Measurements from ENCODE around the gene CIP2A. TPM values are rescaled to one million over a fixed set of nuclear protein-coding genes. Genes with fewer than 3 reads are reported as not detected.

Gene CIP2A
- total RNA-seq, 3 donors from 2014 or later, result 2.0 to 5.1 (median 3.5) TPM

DNA sequence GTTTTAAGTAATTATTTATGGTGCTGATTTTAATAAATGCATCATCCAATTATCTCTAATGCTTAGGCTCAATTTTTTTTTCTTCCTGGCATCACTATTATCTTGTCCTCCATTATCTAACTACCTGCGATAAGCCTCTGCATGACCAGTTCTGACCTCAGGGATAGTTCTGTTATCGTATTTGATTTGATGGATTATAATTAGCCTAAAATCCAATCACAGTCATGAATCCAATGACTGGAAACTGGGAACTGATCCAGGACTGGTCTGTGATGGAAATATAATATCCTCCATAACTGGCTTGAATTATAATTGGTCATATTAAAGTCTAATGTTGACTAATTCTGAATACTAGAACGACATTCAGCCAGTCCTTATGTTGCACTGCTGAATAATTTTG is 80.0 kb downstream of the CIP2A start:
- intact Hi-C loops (cut with DNase I; ENCODE audit: low total_unique reads), result no loop called here
- TF ChIP-seq, protein P1, sequence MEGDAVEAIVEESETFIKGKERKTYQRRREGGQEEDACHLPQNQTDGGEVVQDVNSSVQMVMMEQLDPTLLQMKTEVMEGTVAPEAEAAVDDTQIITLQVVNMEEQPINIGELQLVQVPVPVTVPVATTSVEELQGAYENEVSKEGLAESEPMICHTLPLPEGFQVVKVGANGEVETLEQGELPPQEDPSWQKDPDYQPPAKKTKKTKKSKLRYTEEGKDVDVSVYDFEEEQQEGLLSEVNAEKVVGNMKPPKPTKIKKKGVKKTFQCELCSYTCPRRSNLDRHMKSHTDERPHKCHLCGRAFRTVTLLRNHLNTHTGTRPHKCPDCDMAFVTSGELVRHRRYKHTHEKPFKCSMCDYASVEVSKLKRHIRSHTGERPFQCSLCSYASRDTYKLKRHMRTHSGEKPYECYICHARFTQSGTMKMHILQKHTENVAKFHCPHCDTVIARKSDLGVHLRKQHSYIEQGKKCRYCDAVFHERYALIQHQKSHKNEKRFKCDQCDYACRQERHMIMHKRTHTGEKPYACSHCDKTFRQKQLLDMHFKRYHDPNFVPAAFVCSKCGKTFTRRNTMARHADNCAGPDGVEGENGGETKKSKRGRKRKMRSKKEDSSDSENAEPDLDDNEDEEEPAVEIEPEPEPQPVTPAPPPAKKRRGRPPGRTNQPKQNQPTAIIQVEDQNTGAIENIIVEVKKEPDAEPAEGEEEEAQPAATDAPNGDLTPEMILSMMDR (IDR thresholded peaks at IDR 0.05), result no peak
- TF ChIP-seq POLR2AphosphoS5 (IDR thresholded peaks at IDR 0.05) (no peak), POLR2A (IDR thresholded peaks at IDR 0.05) (no peak)
- H3K9me3 ChIP-seq, result no peaks in the 10 kb centered on the region
- H3K36me3 ChIP-seq, result no peaks in the 10 kb centered on the region
- no peak for DNase-seq (ENCODE audit: low spot score in 2 of 2)
- no peak overlapping the region for H3K4me3 ChIP-seq
- H3K27me3 ChIP-seq, result no peaks in the 10 kb centered on the region
- no peak overlapping the region for H3K27ac ChIP-seq
- no peaks in the 10 kb centered on the region for H3K4me1 ChIP-seq

DNA sequence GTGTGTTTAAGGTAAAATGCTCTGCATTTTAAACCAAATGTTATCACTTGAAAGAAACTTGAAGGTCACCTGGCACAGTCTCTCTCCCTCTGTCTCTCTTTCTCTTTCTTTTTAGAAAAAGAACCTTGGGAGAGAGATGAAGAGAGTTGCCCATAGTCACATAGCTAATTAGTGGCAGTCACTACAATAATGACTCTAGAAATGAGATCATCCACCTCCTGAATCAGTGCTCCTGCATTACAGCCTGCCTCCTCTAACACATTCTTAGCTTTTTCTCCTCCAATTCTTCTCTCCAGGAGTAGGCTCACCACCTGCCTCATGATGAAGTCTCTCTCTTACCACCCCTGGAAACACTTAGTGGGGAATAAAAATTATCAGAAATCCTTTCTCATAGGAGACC is 81.3 kb downstream of the CIP2A start:
- Histone ChIP-seq H3K4me1 (no peaks in the 10 kb centered on the region), H3K27me3 (no peaks in the 10 kb centered on the region), H3K9me3 (no peaks in the 10 kb centered on the region), H3K4me3 (no peak overlapping the region), H3K27ac (no peak overlapping the region), H3K36me3 (no peaks in the 10 kb centered on the region)
- TF ChIP-seq POLR2AphosphoS5 (IDR thresholded peaks at IDR 0.05) (no peak), POLR2A (IDR thresholded peaks at IDR 0.05) (no peak)
- TF ChIP-seq, protein P1 (IDR thresholded peaks at IDR 0.05), result no peak
- DNase-seq (ENCODE audit: low spot score in 2 of 2), result no peak
- intact Hi-C loops (cut with DNase I; ENCODE audit: low total_unique reads), result no loop called here

DNA sequence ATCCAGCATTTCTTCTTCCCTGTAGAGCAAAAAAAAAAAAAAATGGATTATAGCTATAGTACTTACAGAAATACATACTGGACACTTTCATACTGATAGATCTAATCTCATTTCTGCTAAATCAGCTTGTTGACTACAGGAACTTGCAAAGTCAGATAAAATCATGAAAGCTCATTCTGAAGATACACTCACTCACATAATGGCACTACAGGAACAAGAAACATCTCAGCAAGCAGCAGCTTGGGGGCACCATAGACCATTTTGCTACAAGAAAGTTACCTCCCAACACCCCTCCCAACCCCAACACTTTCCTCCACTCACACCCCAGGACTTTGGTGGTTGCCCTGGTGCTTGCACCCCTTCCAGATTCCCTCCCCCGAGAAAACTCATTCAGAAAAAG is 83.4 kb downstream of the CIP2A start:
- no peak for DNase-seq (ENCODE audit: low spot score in 2 of 2)
- H3K4me3 ChIP-seq, result no peak overlapping the region
- H3K27me3 ChIP-seq, result no peaks in the 10 kb centered on the region
- no peaks in the 10 kb centered on the region for H3K36me3 ChIP-seq
- no peaks in the 10 kb centered on the region for H3K4me1 ChIP-seq
- no peak overlapping the region for H3K27ac ChIP-seq
- no peaks in the 10 kb centered on the region for H3K9me3 ChIP-seq
- TF ChIP-seq POLR2AphosphoS5 (IDR thresholded peaks at IDR 0.05) (no peak), POLR2A (IDR thresholded peaks at IDR 0.05) (no peak)
- TF ChIP-seq, protein P1 (IDR thresholded peaks at IDR 0.05), result no peak
- intact Hi-C loops (cut with DNase I; ENCODE audit: low total_unique reads), result no loop called here

DNA sequence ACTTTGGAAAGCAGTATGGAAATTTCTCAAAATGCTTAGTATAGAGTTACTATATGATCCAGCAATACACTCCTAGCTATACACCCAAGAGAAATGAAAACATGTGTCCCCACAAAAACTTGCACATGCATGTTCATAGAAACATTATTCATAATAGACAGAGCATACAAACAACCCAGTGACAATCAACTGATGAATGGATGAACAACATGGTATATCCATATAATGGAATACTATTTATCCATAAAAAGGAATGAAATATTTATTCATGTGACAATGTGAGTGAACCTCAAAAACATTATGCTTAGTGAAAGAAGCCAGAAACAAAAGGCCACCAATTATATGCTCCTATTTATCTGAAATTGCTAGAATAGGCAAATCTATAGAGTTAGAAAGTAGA is 85.5 kb downstream of the CIP2A start:
- no peak for TF ChIP-seq POLR2AphosphoS5 (IDR thresholded peaks at IDR 0.05)
- TF ChIP-seq, protein P1 (IDR thresholded peaks at IDR 0.05), result no peak
- no peak for TF ChIP-seq POLR2A (IDR thresholded peaks at IDR 0.05)
- intact Hi-C loops (cut with DNase I; ENCODE audit: low total_unique reads), result no loop called here
- H3K27me3 ChIP-seq, result no peaks in the 10 kb centered on the region
- H3K4me1 ChIP-seq, result no peaks in the 10 kb centered on the region
- no peak overlapping the region for H3K27ac ChIP-seq
- no peaks in the 10 kb centered on the region for H3K9me3 ChIP-seq
- no peak overlapping the region for H3K4me3 ChIP-seq
- H3K36me3 ChIP-seq, result no peaks in the 10 kb centered on the region
- no peak for DNase-seq (ENCODE audit: low spot score in 2 of 2)

DNA sequence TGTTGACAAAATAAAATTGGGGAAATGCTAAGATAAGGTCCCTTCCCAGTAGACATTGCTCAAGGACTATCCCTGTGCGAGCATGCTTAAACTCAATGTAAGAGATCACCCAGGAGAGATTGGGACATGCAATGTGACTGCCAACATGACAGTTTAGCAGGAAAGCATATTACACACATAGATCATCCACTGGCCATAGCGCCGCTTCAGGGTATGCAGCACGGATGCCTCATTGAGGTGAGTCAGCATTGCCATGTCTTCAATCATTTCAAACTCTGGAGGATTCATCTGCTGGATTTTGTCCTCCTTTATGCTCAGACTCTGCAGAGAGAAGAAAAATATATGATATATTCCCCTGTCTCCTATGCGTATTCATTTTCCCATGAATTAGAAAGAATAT is 87.7 kb downstream of the CIP2A start:
- no peaks in the 10 kb centered on the region for H3K4me1 ChIP-seq
- TF ChIP-seq, protein P1 (IDR thresholded peaks at IDR 0.05), result no peak
- no peak for TF ChIP-seq POLR2A (IDR thresholded peaks at IDR 0.05)
- TF ChIP-seq POLR2AphosphoS5 (IDR thresholded peaks at IDR 0.05), result no peak
- H3K4me3 ChIP-seq, result no peak overlapping the region
- no peaks in the 10 kb centered on the region for H3K27me3 ChIP-seq
- DNase-seq (ENCODE audit: low spot score in 2 of 2), result no peak
- H3K36me3 ChIP-seq, result no peaks in the 10 kb centered on the region
- no peaks in the 10 kb centered on the region for H3K9me3 ChIP-seq
- no peak overlapping the region for H3K27ac ChIP-seq
- intact Hi-C loops (cut with DNase I; ENCODE audit: low total_unique reads), result no loop called here
